Mononuclear cell (primary cell): ENCODE results near the gene CD7. TPM values are rescaled to one million over a fixed set of nuclear protein-coding genes. Genes with fewer than 3 reads are reported as not detected.

Experiments
- H3K27me3 ChIP-seq: 2 replicates; pipeline ENCODE4 v1.6.0; 2011; ENCODE audit warnings: low read length, control low read depth; ENCODE audit not compliant: insufficient read depth
- H3K4me1 ChIP-seq: 2 replicates; pipeline ENCODE4 v1.5.1; 2011; ENCODE audit warnings: mild to moderate bottlenecking, low read length, control low read depth; ENCODE audit not compliant: insufficient read depth
- H3K4me3 ChIP-seq: 2 replicates; pipeline ENCODE4 v1.5.1; 2011; ENCODE audit warnings: mild to moderate bottlenecking, low read length, moderate library complexity
- H3K9me3 ChIP-seq: 2 replicates; pipeline ENCODE4 v1.5.1; 2011; ENCODE audit warnings: low read depth, mild to moderate bottlenecking, control low read depth, low read length
- total RNA-seq: library from RNA; depleted of rRNA; stranded (reverse); fragments of >200 nt; gene quantifications from one replicate; pipeline ENCODE4 v1.2.3, GENCODE V29; 2012

CD7 gene
- total RNA-seq, 1 donor: 48.5 TPM

DNA sequence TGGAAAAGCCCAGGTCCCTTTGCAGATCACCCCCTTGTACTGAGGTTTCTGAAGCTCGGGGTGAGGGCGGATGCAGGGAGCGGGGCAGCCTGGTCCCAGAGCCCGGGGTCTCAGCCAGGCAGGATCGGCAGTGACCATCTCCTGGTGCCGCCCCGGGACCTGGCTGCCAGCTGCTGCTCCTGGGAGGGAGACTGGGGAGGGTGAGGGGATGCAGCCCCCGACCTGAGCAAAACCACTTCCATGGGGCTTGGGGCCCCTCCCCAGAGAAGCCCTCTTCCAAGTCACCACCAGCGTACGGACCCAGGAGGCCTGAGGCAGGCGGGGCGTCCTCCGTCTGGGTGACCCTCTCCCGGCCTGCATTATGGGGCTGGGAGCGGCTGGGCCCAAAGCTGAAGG is 14.8 kb downstream of the CD7 start:
- Histone ChIP-seq H3K4me3 (no peak overlapping the region), H3K9me3 (no peaks in the 10 kb centered on the region), H3K27me3 (no peaks in the 10 kb centered on the region), H3K4me1 (peaks cover 85% of the 10 kb centered on the region)

DNA sequence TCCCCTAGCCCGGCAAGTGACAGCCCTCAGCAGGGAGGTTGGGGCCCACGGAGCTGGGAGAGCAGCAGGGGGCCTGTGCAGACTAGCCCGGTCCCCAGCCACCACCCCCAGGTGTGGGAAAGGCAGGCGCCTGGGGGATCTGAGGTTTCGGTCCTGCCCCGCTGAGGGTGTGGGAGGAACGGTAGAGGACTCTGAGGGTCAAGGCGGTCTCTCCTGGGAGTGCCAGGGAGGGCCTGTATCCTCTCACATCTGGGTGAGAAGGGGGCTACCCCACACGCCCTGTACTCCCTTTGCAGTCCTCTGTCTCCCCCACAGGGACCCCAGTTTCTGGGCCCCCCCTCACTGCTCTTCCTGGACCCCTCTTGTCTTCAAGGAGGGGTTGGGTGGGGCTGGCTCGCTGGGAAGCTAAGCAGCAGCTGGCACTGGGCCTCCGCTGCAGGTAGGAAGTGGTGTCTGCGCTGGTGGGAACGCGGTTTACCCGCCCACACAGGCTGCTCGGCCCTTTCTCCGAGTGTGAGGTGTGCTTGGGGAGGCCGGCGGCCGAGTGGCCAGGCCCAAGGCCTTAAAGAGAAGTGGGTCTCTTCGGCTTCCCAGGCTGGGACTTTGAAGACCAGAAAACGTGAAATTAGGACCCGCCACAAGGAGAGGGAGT is 15.4 kb downstream of the CD7 start:
- Histone ChIP-seq H3K4me3 (no peak overlapping the region), H3K4me1 (peaks cover 90% of the 10 kb centered on the region)

DNA sequence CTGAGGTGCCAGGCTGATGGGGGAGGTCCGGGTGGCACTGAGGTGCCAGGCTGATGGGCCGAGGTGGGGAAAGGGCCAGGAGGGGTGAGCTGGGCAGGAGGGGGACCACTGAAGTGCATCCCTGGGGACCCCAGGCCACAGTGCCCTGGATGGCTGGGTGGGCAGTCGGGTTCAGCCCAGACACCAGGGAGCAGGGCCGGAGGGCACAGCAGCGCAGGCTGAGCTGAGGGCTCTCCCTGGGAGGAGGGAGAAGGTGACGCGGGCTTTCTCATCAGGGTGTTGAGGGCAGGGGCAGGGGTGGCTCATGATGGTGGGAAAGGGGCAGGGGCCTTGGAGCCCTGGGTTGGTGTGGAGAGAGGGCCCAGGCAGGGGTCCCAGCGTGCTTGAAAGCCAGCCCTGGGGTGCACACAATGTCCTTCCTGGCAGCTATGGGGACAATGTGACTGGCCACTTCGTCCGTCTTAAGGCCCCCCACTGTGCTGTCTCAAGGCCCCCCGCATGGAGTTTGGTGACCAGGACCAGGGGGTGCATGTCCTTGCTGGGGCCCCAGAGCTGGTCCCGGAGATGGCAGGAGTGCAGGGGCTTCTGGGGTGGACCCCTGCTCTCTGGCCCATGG is 16.0 kb downstream of the CD7 start:
- Histone ChIP-seq H3K9me3 (no peaks in the 10 kb centered on the region), H3K4me3 (no peak overlapping the region), H3K27me3 (no peaks in the 10 kb centered on the region), H3K4me1 (peaks cover 93% of the 10 kb centered on the region)

More for the DNA sequence above, 15.4 kb downstream of the CD7 start:
- Histone ChIP-seq H3K9me3 (no peaks in the 10 kb centered on the region), H3K27me3 (no peaks in the 10 kb centered on the region)

- Histone ChIP-seq H3K4me3 (no peak overlapping the region), H3K9me3 (no peaks in the 10 kb centered on the region), H3K27me3 (no peaks in the 10 kb centered on the region), H3K4me1 (peaks cover 91% of the 10 kb centered on the region)
Measured at GRCh38 chr17:82300707-82301270, 16.6 kb downstream of the CD7 start.

- H3K9me3 ChIP-seq: no peaks in the 10 kb centered on the region
- H3K4me3 ChIP-seq: no peak overlapping the region
- peaks cover 86% of the 10 kb centered on the region for H3K4me1 ChIP-seq
- H3K27me3 ChIP-seq: no peaks in the 10 kb centered on the region
Measured at GRCh38 chr17:82300228-82300627, 17.2 kb downstream of the CD7 start.

DNA sequence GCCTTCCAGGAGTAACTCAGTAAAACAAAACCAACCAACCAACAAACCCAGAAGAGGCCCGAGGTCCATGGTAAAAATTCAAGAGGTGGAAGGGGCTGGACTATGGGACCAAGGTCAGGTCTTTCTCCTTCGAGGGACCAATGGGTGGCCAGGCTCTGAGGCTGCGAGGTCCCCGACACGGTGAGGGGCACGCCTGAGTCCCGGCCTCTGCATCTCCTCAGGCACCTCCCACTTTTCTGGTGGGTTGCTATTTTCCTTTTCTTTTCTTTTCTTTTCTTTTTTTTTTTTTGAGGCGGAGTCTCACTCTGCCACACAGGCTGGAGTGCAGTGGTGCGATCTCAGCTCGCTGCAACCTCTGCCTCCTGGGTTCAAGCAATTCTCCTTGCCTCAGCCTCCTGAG is 18.0 kb downstream of the CD7 start:
- peaks cover 79% of the 10 kb centered on the region for H3K4me1 ChIP-seq
- no peak overlapping the region for H3K4me3 ChIP-seq
- no peaks in the 10 kb centered on the region for H3K9me3 ChIP-seq
- H3K27me3 ChIP-seq: no peaks in the 10 kb centered on the region

DNA sequence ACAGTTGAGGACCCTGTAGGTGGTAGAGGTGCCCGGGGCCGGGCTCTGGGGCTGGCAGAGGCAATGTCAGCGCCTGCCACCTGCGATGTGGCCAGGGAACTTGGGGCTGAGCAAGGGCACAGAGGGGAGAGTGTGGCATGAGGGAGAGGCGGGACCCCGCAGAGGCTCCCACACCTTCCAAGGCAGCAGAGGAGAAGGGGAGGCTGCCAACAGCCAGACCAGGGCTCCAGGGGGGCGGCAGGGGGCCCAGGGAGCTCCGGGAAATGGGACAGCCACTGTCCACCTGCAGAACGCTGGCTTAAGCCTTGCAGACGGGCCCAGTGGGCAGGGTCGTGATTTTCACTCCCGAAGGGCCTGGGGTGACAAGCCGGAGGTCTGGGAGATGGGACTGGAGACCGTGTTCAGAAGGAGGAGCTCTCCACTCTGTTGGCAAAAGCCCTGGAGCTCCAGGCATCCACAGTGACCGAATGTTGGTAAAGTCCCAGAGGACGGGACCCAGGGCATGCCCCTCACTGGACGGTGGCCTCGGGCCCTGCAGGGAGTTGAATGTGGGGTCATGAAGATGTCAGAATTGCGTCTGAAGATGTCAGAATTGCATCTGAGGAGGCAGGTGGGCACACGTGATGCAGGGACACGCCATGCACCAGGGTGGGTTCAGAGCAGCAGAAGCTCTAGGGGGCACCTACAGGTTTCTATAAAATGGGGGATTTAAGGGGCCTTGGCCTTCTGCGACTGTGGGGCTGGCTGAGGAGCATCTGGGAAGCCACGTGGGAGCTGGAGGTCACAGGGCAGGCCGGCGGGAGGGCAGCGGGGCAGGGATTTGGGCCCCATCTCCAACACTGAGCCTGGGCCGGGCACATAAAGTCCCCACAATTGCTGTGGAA is 18.6 kb downstream of the CD7 start:
- H3K9me3 ChIP-seq: no peaks in the 10 kb centered on the region
- H3K27me3 ChIP-seq: no peaks in the 10 kb centered on the region
- peaks cover 79% of the 10 kb centered on the region for H3K4me1 ChIP-seq
- H3K4me3 ChIP-seq: peak overlapping the region; percentile 53

DNA sequence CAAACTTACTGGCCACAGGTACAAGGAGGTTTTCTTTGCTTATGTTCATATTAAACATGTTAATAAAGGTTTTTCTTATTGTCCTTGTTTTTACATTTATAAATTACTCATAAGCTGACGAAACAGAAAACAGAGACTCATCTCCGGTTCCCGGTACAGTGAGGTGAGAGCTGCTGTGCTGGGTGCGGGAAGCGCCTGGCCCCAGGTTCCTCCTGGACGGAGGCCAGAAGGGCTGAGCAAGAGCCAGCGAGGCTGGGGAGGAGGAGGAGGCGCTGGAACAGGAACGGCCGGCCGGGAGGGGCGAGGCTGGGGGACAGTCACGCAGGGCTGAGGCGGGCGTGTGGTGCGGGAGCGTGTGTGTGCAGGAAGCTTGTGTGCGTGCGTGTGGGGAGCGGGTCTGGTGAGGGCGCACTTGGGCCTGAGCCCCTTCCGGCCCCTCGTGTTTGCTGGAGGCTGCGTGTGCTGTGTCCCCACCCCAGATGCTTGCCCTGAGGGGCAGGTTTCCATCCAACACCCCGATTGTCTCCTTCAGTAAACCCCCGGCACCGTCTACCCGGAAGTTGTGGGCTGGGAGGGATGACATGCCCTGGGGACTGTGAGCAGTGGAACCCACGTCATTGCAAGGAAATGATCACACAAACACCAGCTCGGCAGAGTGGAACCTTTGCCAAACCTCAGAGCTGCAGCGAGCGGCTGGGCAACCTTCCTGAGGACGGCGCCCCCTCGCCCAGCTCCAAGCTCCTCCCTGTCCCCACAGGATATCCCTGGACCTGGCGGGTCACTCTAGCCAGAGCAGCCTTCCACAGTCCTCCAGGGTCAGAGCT is 19.5 kb downstream of the CD7 start:
- no peaks in the 10 kb centered on the region for H3K27me3 ChIP-seq
- H3K4me3 ChIP-seq: peak overlapping the region; percentile 53
- H3K9me3 ChIP-seq: no peaks in the 10 kb centered on the region
- H3K4me1 ChIP-seq: peaks cover 75% of the 10 kb centered on the region

DNA sequence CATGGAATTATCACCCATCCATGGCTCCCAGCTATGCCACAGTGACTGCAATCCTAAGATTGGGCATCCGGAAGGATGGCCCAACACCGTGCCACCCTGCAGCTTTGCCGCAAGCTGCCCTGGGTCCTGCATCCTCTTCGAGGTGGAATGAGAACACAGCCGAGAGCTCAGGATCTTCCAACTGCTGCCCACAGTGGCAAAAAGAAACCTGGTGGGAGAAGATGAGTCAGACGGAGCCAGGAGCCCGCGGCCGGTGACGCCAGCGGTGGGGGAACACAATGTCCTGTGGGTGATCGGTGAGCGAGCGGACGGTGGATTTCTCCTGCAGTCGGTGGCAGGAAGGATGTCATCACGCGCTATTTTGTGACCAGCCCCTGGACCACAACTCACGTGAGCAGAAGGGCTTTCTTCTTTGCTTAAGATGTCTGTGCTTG is 20.1 kb downstream of the CD7 start:
- H3K9me3 ChIP-seq: no peaks in the 10 kb centered on the region
- no peaks in the 10 kb centered on the region for H3K27me3 ChIP-seq
- H3K4me3 ChIP-seq: peak overlapping the region; percentile 53
- H3K4me1 ChIP-seq: peaks cover 70% of the 10 kb centered on the region

DNA sequence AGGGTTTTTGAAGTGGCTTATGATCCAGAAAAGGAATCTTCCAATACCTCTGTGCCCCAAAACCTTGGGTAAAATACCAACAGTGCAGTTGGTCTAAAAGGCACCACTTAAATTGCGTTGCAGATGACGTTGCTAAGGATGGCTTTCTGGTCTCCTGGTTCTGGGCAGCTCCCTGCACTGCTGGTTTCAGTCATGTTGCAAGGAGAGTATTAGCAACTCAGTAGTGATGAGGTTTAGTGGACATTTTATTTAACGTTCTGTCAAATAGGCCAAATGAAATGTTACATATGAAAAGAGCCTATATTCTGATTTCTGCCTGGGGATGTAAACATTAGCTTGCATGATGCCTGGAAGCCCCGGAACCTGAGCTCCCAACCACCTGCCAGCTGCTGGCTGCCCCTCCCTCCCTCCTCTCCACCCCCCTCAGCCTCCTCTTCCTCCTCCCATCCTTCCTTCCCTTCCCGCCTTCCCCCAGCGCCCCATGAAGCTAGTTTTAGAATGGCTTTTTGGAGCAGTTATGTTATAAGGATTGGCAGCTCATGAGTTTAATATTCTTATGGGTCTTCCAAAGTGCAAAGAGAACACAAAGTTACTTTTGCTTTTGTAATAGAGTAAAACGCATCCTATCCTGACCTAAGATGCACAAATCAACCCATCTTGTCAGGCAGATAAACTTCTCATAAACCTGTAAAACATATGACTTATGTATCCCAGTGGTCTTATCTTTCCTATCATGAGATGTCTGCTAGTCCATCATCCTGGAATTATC is 20.7 kb downstream of the CD7 start:
- Histone ChIP-seq H3K4me1 (peaks cover 70% of the 10 kb centered on the region), H3K27me3 (no peaks in the 10 kb centered on the region), H3K9me3 (no peaks in the 10 kb centered on the region), H3K4me3 (peak overlapping the region; percentile 53)

GRCh38 chr17:82295472-82295814 is 22.0 kb downstream of the CD7 start:
- Histone ChIP-seq H3K4me3 (no peak overlapping the region), H3K4me1 (peaks cover 65% of the 10 kb centered on the region), H3K27me3 (no peaks in the 10 kb centered on the region), H3K9me3 (no peaks in the 10 kb centered on the region)

DNA sequence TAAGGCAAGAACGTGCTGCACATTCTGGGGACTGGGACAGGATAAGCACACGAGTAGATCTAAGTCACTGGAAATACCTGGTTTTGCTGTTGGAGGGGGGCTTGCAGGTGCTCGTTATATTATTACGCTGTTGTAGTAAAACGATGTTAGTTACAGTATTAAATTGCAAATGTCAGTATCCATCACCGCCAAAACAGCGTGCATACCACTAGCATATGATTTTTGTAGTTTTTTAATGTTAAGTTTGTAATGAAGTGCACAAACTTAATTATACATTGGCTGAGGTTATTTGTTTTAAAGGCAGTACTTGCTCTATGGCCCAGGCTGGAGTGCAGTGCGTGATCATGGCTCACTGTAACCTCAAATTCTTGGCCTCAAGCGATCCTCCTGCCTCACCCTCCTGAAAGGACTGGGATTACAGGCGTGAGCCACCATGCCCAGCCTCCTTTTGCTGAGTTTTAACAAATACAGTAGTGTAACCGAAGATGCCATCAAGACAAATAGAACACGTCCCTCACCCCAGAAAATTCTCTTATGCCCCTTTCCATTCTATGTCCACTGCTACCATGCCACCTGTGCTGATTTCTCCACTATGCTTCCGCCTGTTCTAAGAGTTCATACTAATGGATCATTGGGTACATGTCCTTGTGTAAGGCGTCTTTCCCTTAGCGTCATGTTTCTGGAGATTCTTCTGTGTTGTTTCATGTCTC is 23.2 kb downstream of the CD7 start:
- peaks cover 54% of the 10 kb centered on the region for H3K4me1 ChIP-seq

DNA sequence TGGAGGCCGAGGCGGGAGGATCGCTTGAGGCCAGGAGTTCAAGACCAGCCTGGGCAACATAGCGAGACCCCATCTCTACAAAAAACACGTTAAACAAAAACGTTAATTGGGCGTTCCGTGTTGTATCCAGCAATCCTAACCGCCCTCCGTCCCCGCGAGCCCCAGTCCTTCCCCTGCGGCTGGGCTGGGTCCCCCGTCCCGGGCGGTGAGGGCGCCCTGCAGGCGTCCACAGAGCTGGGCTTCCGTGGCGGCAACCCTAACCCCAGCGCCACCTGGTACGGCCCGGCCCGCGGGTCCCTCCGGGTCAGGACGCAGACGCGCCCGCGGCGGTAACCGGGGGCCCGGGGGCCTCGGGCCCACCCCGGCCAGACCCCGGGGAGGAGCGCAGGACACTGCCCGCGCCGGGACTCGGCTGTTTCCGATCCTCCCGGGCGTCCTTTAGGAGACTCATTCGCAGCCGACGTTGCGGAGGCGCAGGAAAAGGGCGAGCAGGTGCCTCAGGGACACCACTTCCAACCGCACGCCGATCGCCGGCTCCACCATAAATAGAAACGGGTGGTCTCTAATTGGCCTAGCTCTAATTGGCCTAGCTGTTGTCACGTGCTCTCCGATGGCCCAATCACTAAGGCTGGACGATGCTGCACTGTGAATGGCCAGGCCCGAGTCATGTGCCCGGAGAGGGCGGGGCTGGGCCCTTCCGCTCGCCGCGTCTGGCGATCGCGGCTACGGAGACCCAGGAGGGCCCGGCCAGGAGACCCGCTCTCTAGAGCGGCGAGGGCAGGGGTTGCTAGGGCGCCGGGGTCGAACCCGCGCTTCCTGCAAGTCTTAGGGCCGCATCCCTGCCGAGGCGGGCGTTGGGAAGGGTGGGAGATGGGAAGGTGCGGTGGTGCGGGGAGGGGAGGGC is 24.9 kb downstream of the CD7 start:
- H3K27me3 ChIP-seq: no peaks in the 10 kb centered on the region
- H3K4me3 ChIP-seq: peak overlapping the region; percentile 79
- H3K9me3 ChIP-seq: no peaks in the 10 kb centered on the region
- H3K4me1 ChIP-seq: peaks cover 37% of the 10 kb centered on the region

More for the DNA sequence above, 23.2 kb downstream of the CD7 start:
- no peaks in the 10 kb centered on the region for H3K9me3 ChIP-seq
- no peak overlapping the region for H3K4me3 ChIP-seq
- H3K27me3 ChIP-seq: no peaks in the 10 kb centered on the region
